T-helper 1 cell (primary cell): ENCODE data around the gene RNFT2.
"Not testable (repeated sequence)": the region's sequence is repeated elsewhere in the genome, so short reads cannot be mapped to it uniquely, and the experiment has no call there.

Source experiments
- DNase-seq, 5 donors: peaks; one replicate each; pipeline ENCODE4 v3.0.0-alpha.2; 2012 to 2020

RNFT2 gene

GRCh38 chr12:116799955-116800354 lies 61.8 kb downstream of the RNFT2 start:
- no peak for DNase-seq

DNA sequence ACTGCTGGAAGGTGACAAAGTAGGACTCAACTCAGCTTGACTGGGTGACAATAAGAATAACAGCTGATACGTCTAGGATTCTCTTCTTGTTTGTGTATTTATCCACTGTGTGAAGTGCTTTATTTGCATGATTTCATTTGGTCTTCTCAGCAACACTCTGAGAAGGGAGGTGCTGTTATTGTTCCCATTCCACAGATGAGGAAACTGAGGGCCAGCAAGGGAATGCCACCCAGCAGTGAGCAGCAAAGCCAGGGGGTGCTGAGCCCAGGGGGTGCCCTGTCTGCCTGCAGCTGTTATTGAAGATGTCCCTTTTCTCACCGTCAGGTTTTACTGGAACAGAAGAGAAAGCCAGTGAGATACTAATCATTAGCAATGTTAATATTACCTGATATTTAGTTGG lies 62.8 kb downstream of the RNFT2 start:
- DNase-seq: no peak

- DNase-seq: no peak
These were observed 63.9 kb downstream of the RNFT2 start for GRCh38 chr12:116802018-116802417.

DNA sequence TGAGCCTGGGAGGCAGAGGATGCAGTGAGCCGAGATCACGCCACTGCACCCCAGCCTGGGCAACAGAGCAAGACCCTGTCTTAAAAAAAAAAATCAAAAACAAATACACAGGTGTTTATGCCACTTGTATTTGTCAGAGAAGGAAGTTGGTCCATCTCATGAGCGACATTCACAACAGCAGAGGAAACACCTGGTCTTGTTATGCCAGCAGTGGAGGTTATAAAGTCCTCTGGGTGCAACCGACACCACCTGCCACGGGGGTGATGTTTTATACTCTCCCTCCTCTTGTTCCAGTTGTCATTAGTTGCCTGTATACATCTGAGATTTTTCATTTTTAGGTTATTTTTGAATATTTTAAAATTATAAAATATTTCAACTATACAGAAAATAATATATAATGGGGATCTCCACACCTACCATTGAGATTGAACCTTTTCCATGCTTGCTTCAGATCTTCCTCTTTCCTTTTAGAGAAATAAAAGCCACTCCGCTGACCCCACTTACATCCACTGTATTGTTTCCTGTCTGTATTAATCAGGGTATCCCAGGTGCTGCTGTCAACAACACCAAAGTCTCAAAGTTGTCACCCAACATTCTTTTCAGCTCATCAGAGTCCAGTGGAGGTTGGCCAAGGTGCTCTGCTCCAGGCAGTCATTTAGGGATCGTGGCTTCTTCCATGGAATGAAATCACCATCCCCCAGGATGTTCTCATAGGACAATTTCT lies 65.1 kb downstream of the RNFT2 start:
- DNase-seq: no peak

GRCh38 chr12:116804051-116804450 lies 65.9 kb downstream of the RNFT2 start:
- no peak for DNase-seq

- no peak for DNase-seq
These were observed 68.8 kb downstream of the RNFT2 start for GRCh38 chr12:116806845-116807440.

GRCh38 chr12:116807546-116807945 lies 69.4 kb downstream of the RNFT2 start:
- no peak for DNase-seq

GRCh38 chr12:116808113-116809105 lies 70.3 kb downstream of the RNFT2 start:
- DNase-seq: no peak

GRCh38 chr12:116812238-116812637 lies 74.1 kb downstream of the RNFT2 start:
- DNase-seq: no peak

DNA sequence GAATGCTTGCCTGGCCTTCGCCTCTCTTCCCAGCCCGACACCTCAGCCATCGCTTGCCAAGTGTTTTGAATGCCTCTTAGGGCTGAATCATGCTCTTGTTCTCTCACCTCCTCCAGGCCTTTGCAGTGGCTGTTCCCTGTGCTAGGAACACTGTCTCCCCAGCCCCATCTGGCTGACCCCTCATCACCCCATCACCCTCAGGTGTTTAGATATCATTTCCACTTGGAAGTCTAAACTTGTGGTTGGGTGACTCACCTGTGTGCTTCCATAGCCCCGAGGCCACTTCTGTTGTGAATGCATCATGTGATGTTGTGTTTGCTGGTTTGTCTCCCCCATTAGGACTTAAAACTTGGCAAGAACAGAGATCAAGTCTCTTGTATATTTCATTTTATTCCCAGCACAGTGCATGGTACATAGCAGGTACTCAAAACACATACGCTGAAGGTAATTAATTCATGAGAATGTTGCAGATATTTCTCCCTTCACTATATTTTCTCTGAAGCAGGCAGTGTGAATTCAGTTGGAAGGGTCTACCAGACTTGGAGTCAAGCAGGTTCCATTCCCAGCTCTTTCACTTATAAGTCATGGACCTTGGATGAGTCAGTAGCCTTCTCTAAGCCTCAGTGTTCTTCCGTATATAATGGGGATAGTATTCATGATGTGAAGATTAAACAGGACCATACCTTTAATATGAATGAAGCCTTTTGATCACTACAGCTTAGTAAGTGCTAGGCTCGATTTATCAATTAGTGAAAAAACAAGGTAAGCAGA lies 75.3 kb downstream of the RNFT2 start:
- no peak for DNase-seq

DNA sequence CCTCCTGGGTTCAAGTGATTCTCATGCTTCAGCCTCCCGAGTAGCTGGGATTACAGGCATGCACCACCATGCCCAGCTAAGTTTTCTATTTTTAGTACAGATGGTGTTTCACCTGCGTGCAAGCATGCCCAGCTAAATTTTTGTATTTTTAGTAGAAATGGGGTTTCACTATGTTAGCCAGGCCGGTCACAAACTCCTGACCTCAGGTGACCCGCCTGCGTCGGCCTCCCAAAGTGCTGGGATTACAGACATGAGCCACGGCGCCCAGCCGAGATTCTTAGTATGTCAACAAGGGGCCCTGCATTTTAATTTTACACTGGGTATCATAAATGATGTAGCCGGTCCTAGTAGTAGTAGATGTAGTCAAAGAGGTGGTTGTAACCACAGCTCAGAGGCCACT lies 76.7 kb downstream of the RNFT2 start:
- not testable (repeated sequence) for DNase-seq

GRCh38 chr12:116818341-116818856 lies 80.3 kb downstream of the RNFT2 start:
- DNase-seq: peak in 1 of 5 donors; percentile 10

- DNase-seq: peak; percentile 87 to 94 (median 89)
These were observed 81.1 kb downstream of the RNFT2 start for GRCh38 chr12:116818948-116819832.

- DNase-seq: no peak
These were observed 82.0 kb downstream of the RNFT2 start for GRCh38 chr12:116820064-116820656.

DNA sequence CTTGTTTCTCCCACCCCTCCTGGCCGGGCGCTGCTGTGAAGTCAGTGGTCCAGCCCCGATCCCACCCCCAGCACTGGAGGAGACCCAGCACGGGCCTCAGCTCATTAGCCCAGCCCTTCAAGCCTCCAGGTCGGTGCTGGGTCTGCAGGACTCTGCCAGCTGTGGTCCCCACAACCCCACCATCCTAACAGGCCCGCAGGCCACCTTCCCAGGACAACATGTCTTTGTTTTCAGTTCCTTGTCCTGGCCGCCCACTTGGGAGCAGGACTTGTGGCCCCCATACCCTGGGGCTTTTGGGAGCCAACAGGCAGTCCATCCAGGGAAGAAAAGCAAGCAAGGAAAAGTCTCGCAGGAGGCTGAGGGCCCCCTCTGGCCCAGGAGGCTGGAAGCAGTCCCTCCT lies 83.2 kb downstream of the RNFT2 start:
- no peak for DNase-seq

DNA sequence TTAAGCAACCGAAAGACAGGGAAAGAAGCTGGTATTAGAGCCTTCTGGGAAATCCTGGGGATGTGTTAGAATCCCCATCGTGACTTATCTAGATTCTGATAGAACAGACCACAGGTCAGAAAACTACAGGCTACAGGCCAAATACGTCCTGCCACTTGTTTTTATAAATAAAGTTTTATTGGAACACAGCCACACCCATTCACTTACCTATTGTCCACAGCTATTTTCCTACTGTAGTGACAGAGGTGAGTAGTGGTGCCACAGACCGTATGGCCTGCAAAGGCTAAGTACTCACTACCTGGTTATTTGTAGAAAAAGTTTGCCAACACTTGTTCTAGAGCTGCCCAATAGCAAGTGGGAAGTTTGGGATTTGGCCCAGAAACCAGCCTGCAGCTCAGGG lies 89.3 kb downstream of the RNFT2 start:
- DNase-seq: no peak

GRCh38 chr12:116832353-116832752 lies 94.2 kb downstream of the RNFT2 start:
- DNase-seq: no peak

- DNase-seq: no peak
These were observed 95.4 kb downstream of the RNFT2 start for GRCh38 chr12:116833474-116833873.

GRCh38 chr12:116835484-116835883 lies 97.4 kb downstream of the RNFT2 start:
- no peak for DNase-seq

- DNase-seq: no peak
These were observed 99.0 kb downstream of the RNFT2 start for GRCh38 chr12:116837097-116837496.

DNA sequence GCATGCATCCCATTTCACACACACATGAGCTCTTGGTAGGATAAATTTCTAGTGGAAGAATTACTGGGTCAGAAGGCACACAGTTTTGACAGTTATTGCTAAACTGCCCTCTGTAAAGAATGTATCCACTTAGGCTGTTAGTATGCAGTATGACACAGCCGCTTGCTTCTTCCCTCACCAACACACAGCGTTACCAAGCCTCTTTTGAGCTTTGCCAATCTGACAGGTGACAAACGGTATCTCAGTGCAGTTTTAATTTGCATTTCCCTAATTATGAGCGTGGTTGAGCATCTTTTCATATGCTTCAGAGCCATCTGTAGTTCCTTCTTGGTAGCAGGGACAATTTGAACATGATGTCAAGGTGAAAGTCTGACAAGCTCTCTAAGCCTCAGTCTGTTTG lies 100.2 kb downstream of the RNFT2 start:
- DNase-seq: no peak
